ENCODE measurements around the gene ANLN.
"Not testable (repeated sequence)": the region's sequence is repeated elsewhere in the genome, so short reads cannot be mapped to it uniquely, and the experiment has no call there.

ANLN gene, protein sequence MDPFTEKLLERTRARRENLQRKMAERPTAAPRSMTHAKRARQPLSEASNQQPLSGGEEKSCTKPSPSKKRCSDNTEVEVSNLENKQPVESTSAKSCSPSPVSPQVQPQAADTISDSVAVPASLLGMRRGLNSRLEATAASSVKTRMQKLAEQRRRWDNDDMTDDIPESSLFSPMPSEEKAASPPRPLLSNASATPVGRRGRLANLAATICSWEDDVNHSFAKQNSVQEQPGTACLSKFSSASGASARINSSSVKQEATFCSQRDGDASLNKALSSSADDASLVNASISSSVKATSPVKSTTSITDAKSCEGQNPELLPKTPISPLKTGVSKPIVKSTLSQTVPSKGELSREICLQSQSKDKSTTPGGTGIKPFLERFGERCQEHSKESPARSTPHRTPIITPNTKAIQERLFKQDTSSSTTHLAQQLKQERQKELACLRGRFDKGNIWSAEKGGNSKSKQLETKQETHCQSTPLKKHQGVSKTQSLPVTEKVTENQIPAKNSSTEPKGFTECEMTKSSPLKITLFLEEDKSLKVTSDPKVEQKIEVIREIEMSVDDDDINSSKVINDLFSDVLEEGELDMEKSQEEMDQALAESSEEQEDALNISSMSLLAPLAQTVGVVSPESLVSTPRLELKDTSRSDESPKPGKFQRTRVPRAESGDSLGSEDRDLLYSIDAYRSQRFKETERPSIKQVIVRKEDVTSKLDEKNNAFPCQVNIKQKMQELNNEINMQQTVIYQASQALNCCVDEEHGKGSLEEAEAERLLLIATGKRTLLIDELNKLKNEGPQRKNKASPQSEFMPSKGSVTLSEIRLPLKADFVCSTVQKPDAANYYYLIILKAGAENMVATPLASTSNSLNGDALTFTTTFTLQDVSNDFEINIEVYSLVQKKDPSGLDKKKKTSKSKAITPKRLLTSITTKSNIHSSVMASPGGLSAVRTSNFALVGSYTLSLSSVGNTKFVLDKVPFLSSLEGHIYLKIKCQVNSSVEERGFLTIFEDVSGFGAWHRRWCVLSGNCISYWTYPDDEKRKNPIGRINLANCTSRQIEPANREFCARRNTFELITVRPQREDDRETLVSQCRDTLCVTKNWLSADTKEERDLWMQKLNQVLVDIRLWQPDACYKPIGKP

DNA sequence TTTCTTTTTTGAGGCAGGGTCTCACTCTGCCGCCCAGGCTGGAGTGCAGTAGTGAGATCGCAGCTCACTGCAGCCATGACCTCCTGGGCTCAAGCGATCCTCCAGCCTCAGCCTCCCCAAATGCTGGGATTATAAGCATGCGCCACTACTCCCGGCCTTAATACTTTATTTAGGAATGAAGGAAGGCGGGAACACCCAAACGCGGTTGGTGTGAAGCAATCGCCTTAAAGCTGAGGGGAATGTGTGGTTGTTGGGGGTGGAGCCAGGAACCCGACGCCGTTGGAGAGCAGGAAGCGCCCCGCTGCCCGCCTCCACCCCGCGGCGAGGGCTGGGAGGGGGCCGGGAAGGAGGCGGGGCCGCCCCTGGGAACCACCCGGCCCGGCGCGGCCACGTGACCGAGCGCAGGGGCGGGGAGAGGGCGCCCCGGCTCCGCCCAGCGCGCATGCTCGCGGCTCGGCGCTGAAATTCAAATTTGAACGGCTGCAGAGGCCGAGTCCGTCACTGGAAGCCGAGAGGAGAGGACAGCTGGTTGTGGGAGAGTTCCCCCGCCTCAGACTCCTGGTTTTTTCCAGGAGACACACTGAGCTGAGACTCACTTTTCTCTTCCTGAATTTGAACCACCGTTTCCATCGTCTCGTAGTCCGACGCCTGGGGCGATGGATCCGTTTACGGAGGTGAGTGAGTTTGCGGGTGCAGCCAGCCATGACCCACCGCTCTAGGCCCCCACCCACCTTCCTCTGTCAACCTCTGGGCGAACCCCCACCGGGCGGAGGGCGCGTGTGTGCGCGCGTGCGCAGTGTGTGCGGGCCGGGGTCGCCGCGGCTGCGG, at the start of gene ANLN:
TSS of gene ANLN (plus strand) at position 492 of the 828 bp plus-strand sequence. CDS start at position 657, 165 bp downstream.
- DNase-seq: peak; percentile 95

DNA sequence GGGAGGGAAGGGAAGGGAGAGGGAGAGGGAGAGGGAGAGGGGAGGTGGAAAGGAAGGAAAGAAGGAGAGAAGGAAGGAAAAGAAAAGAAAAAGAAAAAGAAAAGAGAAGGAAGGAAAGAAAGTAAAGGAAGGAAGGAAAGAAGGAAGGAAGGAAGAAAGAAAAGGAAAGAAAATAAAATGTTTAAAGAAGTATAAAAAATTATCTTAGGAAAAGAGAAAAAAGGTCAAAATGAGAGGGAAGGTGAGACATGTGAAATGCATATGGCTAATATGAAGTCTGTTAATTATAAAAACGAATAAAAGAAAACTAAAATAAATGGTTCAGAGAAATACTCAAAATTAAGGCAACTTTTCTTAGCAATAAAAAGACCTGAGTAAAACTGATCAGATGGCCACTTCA, 46.1 kb upstream of the ANLN start:
- DNase-seq: no peak

DNA sequence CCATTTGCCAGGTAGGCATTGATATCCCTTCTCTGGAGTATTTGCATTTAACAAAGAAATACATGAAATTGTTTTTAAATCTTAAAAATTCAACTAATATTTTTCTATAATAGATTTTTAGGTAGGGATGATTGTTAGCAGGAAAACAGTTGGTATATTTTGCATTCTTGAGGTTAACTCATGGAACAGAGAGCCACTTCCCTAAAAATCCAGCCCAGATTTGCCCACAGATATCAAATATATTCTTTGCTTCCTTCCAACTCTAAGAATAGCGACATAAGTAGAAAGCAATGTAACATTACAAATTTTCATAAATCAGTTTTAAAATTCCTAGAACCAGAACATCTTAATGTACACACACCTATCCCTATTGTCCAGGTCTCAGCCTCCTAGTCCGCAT, 45.0 kb upstream of the ANLN start:
- no peak for DNase-seq

DNA sequence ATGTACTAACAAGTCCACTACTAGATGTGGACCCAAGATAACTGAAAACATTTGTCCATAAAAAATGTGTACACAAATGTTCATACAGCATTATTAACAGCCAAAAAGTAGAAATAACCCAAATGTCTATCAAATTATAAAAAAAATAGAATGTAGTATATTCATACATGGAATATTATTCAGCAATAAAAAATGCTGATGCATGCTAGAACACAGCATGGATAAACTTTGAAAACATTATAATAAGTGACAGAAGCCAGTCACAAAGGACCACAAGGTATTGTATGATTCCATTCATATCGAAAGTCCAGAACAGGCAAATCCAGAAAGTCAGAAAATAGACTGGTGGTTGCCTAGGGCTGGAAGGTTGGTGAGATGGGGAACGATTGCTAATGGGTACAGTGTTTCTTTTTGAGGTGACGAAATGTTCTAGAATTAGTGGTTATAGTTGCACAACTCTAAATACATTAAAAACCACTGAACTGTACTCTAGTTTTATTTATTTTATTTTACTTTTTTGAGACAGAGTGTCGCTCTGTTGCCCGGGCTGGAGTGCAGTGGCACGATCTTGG, 43.3 kb upstream of the ANLN start:
- no peak for DNase-seq

DNA sequence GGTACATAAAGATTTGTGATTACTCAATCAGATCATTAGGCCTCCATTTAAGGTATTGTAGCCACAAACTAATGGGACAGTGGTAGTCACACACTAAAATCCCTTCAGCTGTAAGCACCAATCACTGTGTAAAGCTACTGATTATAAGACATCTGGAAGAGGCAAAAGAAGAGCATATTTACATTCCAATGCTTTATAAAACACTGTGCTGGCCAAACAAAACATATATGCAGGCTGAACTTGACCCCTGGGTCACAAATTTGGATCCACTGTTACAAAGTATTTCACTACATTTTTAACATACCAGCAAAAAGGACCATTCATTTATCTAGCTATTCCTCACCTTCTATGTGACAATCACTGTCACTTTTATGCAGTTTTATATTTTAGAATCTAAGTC, 41.4 kb upstream of the ANLN start:
- DNase-seq: no peak

DNA sequence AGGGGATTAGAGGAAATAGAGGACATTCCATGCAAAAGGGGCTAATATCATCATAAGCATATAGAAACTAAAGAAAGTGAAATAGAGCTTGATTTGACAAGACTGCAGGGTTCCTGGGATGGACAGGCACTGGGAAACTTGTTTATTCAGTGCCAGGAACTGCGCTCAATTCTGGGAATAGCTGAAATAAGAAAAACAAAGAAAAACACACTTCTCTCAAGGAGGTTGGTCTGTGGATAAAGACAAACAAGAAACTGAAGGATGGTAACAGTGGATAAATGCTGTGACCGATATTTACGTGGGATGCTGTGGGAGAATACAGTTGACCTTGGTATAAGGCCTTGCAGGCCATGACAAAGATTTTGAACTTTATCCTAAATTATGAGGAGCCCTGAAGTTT, 40.9 kb upstream of the ANLN start:
- DNase-seq: no peak

DNA sequence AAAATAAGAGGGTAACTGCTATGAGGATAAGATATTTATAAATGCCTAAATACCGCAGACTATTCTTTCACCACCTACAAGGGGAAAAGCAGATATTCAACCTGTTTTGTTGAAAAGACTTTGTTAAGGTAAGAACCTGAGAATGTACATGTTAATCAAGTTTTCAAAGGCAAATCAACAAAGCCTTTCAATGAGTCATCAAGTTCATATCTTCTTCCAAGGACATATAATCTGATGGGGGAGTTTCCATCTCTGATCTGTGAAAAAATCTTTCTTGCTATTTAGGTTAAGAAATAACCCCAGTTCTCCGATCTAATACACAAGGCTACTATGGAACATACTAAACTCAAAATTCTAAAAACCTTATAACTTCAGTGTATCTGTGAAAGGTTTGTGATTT, 40.0 kb upstream of the ANLN start:
- DNase-seq: no peak

DNA sequence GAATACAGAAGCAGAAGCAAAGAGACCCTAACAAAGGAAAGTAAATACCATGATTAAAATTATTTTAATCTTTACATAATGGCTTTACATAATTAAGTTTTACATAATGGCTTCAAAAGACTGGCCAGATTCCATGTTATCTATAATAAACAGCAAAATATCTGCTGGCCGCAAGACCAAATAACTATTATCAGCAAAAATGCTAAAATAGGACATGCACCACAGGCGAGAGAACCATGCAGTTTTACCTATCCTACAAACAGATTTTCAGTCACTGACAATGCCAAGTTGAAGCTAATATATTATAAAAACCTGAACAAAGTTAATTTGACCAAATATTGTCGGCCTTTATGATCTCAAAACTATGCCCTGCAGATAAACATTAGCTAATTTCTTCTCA, 34.2 kb upstream of the ANLN start:
- no peak for DNase-seq

DNA sequence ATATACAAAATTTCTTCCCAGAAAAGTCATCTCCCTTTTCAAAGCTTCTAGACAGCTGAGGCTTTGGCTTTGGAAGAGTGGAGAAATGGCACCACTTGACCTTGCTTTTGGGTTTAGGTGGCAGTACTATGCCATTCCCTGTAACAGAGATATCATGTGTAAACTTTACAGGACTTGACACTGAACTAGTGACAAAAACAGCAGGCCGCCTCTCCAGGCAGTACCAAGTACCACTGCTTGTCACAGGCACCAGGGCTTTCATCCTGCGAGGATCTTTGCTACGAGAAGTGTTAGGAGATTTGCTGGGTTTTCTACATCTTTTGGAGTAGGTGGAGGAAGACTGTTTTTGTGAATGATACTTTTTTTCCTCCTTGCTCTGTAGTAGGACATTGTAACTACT, 32.6 kb upstream of the ANLN start:
- DNase-seq: no peak

DNA sequence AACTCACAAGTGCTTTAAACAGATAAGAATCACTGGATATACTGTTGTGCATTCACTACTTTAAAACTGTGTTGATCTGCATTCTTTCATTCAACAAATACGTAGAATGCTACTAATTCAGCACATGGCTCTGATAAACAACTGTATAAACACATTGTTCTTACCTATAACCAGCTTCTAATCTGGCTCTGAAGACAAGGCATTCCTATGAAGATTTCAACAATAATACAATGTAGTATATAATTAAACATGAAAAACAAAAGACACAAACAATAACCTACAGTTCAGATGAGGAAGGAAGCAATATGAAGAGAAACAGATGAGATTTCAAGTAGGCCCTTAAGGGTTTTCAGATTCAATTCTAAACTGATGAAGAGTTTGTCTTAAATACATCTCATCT, 31.1 kb upstream of the ANLN start:
- no peak for DNase-seq

DNA sequence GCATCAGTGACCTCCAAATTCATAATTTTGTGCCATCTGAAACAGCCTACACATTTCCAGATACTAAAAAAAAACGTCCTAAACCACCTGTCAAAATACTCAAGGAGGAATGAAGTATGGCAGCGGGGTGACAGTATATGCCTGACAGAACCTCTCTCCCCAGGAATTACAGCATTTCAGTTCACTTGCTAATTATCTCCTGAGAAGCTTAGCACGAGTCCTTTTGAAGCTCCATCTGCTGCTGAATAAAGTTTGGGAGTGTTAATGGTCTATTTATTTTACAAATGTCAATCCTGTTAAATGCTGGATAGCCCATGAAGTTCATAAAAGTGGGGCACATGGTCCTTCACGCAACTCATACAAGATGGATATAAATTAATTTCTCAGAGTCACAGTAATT, 29.4 kb upstream of the ANLN start:
- DNase-seq: no peak

DNA sequence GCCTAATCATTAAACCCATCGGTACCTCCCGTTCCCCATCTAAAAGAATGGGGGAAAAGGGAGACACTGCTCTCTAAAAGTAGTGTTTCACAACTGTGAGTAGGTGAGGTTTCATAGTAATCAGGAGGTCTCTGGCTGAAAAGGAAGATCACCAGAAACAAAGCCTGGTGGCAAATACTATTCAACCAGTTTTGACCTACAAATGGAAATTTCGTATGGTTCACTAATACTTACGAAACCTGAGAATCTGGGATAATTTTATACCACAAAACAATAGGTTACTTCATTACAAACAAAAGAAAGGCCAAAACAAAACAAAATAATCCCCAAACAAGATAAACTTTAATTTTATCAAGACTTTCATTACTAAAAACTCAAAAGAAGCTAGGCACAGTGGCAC, 28.4 kb upstream of the ANLN start:
- no peak for DNase-seq

DNA sequence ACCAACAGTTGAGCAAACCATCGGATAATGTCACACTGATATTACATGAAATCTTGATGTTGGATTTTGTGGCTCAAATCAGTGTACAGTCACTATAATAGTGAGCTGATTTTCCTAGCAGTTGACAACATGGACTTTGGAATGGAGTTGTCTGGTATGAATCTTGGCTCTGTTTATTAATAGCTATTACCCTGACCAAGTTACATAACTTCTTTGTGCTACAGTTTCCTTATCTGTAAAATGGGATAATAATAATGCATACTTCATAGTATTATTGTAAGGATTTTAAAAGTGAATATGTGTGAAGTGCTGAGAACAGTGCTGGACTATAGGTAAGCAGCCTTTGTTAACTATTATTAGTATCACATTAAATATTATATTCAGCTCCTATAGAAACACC, 26.1 kb upstream of the ANLN start:
- DNase-seq: no peak

DNA sequence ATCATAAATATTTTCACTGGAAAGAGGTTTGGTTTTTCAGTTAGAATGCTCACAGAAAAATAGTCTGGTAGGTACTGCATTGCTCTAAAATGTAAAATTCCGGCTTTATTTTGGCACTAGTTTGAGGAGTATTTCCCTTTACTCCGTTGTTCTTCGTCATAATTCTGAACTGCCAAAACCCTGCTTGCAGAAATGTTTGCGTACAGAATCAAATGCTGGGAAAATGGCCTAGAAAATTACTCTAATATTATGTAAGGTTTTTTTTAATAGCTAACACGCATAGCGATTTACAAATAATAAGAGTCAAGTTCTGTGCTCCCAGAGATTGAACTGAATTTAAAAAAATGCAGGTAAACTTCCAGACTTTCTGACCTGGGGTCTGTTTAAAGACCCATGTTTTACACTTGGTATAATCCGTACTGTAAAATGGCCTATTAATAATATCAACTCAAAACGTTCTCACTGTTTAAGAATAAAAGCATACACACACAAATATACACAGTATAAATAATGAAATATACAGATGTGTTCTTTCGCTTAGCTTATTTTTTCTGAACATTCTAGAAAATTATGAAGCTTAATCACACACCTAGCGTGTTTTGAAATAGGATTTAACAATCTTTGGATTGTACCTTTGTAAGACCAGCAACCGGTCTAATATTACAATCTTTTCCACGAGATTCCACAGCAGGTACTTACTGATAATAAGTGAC, 23.5 kb upstream of the ANLN start:
- no peak for DNase-seq

DNA sequence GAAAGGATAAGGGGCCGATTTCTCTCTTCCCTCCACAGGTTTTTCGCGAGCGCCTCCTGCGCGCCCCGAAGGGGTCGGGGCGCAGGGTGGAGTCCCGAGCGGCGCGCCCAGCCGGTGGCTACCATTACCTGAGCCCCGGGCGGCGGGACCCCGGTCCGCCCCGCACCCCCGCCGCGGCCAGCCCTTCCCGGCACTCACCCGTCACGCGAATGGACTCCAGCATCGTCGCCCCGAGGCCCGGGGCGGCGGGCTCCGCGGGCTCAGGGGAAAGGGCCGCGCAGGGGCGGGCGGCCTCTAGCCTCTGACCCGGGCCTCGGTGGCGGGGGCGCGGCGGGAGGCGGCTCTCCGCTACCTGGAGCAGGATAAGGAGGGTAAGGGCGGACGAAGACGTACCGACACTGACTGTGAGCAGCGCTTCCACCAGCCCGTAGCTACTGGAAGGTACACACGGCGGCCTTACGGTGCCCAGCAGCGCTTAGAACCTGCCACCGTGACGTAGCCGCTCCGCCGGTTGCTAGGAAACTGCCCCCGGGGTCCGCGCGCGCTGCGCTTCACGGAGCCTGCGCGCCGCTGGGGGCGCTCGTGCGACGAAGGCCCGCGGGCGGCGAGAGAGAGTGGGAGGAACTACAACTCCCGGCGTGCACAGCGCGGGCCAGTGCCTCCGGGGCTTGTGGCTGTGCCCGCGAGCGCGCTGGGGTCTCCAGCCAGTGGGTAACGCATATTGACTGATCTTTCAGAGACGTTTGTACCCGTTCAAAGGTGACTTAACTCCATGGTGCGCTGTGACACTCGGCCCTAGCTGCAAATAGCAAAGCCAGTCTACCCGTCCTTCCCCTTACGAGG, 22.7 kb upstream of the ANLN start:
- peak; percentile 93 for DNase-seq

DNA sequence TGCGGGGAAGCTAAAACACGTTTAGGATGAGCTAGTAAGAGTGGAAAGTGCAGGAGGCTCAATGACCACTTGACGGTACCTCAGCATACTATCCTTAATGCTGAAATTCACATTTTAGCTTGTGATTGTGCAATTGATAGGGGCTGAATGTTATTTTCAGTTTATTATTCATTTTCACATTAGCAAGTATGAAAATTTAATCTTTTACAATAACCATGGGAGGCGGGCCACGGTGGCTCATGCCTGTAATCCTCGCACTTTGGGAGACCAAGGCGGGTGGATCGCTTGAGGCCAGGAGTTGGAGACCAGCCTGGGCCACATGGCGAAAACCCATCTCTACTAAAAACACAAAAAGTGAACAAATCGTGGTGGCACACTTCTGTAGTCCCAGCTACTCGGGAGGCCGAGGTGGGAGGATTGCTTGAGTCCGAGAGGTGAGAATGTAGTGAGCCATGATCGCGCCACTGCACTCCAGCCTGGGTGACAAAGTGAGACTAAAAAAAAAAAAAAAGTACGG, 22.0 kb upstream of the ANLN start:
- no peak for DNase-seq

DNA sequence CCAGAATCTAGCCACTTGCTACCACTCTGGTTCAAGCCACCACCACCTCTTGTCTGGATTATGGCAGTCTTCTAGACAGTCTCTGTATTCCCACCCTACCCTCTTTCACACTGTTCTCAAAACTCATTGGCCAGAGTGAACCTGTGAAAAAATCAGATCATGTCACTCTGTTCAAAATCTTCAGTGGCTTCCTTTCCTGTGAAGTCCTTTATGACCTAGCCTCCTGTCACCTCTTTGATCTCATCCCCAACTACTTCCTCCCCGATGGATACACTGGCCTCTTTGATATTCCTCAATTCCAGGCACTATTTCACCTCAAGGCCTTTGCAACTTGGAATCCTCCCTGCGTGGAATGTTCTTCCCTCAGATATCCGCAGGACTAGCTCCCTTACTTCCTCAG, 21.2 kb upstream of the ANLN start:
- DNase-seq: no peak

DNA sequence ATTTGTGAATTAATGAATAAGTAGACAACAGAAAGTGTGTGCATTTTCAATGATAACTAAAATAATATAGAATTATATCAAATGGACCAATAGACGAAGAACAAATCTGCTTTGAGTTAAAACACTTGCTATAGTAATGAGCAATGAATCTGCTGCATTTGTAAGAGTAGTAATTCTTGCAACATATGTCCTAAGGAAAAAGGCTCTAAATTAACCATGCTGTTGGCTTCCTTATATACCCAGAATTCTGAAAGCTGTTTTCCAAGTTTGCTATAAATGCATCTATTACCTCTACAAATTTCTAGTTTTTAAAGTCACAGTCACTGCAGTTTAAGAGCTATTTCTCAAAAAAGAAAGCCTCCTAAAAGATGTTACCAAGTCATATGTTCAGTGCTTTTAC, 20.5 kb upstream of the ANLN start:
- no peak for DNase-seq

DNA sequence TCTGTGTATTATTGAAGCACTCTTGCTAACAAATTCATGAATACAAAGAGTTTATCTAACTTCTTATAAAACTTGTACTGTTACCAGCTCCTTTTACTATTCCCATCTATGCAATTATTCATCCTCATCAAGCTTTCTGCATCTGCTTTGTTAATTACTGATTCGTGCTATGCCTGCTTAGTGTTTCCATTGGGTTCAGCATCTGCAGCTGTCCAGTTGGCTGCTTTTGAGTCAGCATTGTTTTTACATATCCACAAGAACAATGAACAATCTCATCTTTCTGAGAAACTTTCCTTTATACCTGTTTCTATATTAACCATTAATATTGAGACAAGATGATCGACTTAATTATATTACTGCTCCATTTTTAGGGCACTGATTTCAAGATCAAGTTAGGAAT, 19.6 kb upstream of the ANLN start:
- no peak for DNase-seq

DNA sequence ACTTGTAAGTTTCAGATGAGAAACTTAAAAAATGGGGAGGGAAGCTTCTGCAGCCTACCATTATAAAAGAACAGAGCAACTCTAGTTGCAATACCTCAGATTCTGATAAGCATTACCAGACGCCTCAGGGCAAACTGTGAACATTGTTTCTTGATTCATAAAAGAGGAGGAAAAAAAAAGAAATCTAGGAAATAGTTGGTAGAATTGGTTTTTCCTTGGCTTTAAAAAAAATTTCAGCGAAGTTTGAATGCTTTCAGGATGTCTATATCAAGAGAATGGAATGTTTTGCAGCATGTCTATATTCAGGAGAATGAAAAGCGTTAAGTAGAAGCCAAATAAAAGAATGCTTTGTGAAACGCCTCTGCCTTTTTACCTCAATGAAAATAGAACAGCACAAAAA, 17.5 kb upstream of the ANLN start:
- no peak for DNase-seq

DNA sequence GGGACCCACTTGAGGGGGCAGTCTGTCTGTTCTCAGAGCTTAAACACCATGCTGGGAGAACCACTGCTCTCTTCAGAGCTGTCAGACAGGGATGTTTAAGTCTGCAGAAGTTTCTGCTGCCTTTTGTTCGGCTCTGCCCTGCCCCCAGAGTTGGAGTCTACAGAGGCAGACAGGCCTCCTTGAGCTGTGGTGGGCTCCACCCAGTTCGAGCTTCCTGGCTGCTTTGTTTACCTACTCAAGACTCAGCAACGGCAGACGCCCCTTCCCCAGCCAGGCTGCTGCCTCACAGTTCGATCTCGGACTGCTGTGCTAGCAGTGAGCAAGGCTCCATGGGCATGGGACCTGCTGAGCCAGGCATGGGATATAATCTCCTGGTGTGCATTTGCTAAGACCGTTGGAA, 11.1 kb upstream of the ANLN start:
- DNase-seq: not testable (repeated sequence)

All from NCI-H774 (cell line).